SU-DHL-6 (cell line): Measurements from ENCODE around the gene CLDN7.

Experiments
- CTCF ChIP-seq: fragments of 200-600 bp; sonication (generic); IDR thresholded peaks from one replicate; pipeline ENCODE4 v1.5.1; 2017; ENCODE audit warnings: antibody characterized with exemption, mild to moderate bottlenecking, low read length, moderate library complexity; ENCODE audit not compliant: insufficient read depth, poor library complexity, severe bottlenecking
- EZH2phosphoT487 ChIP-seq: fragments of 200-600 bp; sonication (generic), shearing (Covaris generic); conservative IDR thresholded peaks from 2 replicates; pipeline ENCODE4 v1.6.1; 2018; ENCODE audit warnings: mild to moderate bottlenecking, antibody characterized with exemption, low read length, moderate library complexity, mixed read lengths

GRCh38 chr17:7219812-7220592 lies 42.3 kb downstream of the CLDN7 start, which contains the start of the genes ACADVL and DLG4:
- no peak for TF ChIP-seq EZH2phosphoT487
- TF ChIP-seq CTCF = no peak
